HL-60 (cell line): ENCODE results near the gene ESR2.

ENCODE experiments used
- DNase-seq, 2 experiments: peaks; one replicate each; pipeline ENCODE4 v3.0.0-alpha.2; 2010 to 2020; ENCODE audit warnings: low read depth in 1 of 2, low spot score in 1 of 2
- H3K27ac ChIP-seq: fragments of 250-450 bp; sonication (Bioruptor Pico); replicated peaks from 2 replicates; pipeline ENCODE4 v1.5.1; 2020; ENCODE audit warnings: mild to moderate bottlenecking, moderate library complexity
- H3K27me3 ChIP-seq: fragments of 250-450 bp; sonication (Bioruptor Pico); 2 replicates; pipeline ENCODE4 v1.5.1; 2021; ENCODE audit warnings: mild to moderate bottlenecking, moderate library complexity; ENCODE audit not compliant: insufficient read depth, poor library complexity, severe bottlenecking
- H3K4me3 ChIP-seq: replicated peaks from 2 replicates; pipeline ENCODE4 v1.5.1; 2011; ENCODE audit warnings: mild to moderate bottlenecking, control low read depth, low read length; ENCODE audit not compliant: insufficient read depth
- GABPA ChIP-seq: IDR thresholded peaks from 2 replicates; pipeline ENCODE4 v1.6.1; 2012; ENCODE audit warnings: low read depth
- POLR2AphosphoS5 ChIP-seq: IDR thresholded peaks from 2 replicates; pipeline ENCODE4 v1.6.1; 2012; ENCODE audit warnings: low read depth
- REST ChIP-seq: IDR thresholded peaks from 2 replicates; pipeline ENCODE4 v1.6.1; 2012; ENCODE audit warnings: low read depth; ENCODE audit not compliant: insufficient replicate concordance
- SPI1 ChIP-seq: IDR thresholded peaks from 2 replicates; pipeline ENCODE4 v1.6.1; 2012; ENCODE audit warnings: low read depth, mild to moderate bottlenecking, borderline replicate concordance
- TF ChIP-seq, protein P1 (sequence below): IDR thresholded peaks from one replicate; pipeline ENCODE4 v1.5.1; 2011; ENCODE audit warnings: low read length, control low read depth, inconsistent platforms; ENCODE audit not compliant: insufficient read depth

ESR2 gene

DNA sequence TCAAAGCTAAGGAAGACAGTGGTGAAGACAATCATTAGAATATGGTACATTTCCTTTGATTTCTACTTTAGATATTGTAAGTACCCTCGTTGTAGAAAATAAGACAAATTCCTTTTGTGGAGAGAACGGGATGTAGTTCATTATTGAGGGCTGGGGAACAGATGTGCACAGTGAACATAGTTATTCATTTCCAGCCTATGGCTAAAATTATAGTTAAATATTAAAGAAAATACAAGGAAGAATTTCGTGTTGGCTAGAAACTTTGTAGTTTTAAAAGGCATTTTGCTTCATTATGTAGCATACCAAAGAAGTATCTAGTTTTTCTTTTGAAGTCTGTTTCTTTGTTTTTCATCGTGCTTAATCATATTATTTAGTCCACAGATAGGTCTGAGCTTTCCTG is 201.8 kb downstream of the ESR2 start:
- DNase-seq: no peak
- TF ChIP-seq SPI1 (no peak), POLR2AphosphoS5 (no peak), REST (no peak), GABPA (no peak)
- TF ChIP-seq, protein P1, sequence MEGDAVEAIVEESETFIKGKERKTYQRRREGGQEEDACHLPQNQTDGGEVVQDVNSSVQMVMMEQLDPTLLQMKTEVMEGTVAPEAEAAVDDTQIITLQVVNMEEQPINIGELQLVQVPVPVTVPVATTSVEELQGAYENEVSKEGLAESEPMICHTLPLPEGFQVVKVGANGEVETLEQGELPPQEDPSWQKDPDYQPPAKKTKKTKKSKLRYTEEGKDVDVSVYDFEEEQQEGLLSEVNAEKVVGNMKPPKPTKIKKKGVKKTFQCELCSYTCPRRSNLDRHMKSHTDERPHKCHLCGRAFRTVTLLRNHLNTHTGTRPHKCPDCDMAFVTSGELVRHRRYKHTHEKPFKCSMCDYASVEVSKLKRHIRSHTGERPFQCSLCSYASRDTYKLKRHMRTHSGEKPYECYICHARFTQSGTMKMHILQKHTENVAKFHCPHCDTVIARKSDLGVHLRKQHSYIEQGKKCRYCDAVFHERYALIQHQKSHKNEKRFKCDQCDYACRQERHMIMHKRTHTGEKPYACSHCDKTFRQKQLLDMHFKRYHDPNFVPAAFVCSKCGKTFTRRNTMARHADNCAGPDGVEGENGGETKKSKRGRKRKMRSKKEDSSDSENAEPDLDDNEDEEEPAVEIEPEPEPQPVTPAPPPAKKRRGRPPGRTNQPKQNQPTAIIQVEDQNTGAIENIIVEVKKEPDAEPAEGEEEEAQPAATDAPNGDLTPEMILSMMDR: no peak

DNA sequence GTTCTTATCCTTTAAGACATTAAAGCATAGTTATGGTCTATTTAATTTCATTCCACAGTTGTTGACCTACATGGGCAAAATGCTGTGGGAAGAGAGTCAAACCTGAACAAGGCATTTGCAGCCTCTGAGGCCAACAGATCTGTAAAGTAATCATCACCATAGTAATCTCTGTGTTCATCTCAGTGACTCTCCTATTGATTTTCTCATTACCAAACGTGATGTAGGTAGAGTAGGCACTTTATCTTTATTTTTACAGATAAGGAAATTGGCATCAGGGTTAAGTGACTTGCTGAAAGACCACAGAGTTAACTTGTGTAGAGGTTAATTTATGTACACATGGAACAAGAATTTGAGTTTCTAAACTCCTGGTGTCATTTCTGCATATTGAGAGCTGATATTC is 203.0 kb downstream of the ESR2 start:
- Histone ChIP-seq H3K27me3 (peaks cover 2% of the 10 kb centered on the region), H3K4me3 (no peak overlapping the region), H3K27ac (no peak overlapping the region)
- TF ChIP-seq SPI1: no peak
- TF ChIP-seq, protein P1: no peak
- no peak for TF ChIP-seq REST
- no peak for TF ChIP-seq GABPA
- TF ChIP-seq POLR2AphosphoS5: no peak
- no peak for DNase-seq

More for the DNA sequence above, 201.8 kb downstream of the ESR2 start:
- H3K27me3 ChIP-seq: peaks cover 2% of the 10 kb centered on the region
- H3K27ac ChIP-seq: no peak overlapping the region
- H3K4me3 ChIP-seq: no peak overlapping the region

- no peak overlapping the region for H3K4me3 ChIP-seq
- H3K27me3 ChIP-seq: peaks cover 4% of the 10 kb centered on the region
- no peak for DNase-seq
Measured at GRCh38 chr14:64089920-64090319, 204.3 kb downstream of the ESR2 start.

More at GRCh38 chr14:64089920-64090319, 204.3 kb downstream of the ESR2 start:
- TF ChIP-seq GABPA (no peak), REST (no peak), POLR2AphosphoS5 (no peak), SPI1 (no peak)
- TF ChIP-seq, protein P1: no peak
- H3K27ac ChIP-seq: no peak overlapping the region
